Activated CD8-positive, alpha-beta T cell treated with anti-CD3 and anti-CD28 coated beads for 36 hours (primary cell): ENCODE measurements around the gene SASH3. TPM values are rescaled to one million over a fixed set of nuclear protein-coding genes. Genes with fewer than 3 reads are reported as not detected.
"Not testable (repeated sequence)": the region's sequence is repeated elsewhere in the genome, so short reads cannot be mapped to it uniquely, and the experiment has no call there.

Experiments
- ATAC-seq: fragments of 200-7000 bp; cut with Tn5 transposase; one replicate; pipeline ENCODE4 v1.10.0; 2021; ENCODE audit warnings: mild to moderate bottlenecking, moderate library complexity
- CTCF ChIA-PET: fragments of 350-600 bp; sonication (Branson Sonifier 250); formaldehyde crosslinking; loops from one replicate; lab custom pipeline; 2021; ENCODE audit warnings: antibody characterized with exemption; lab: Charles Lee
- POLR2A ChIA-PET: fragments of 350-600 bp; sonication (Branson Sonifier 250); formaldehyde crosslinking; loops from one replicate; lab custom pipeline; 2021; ENCODE audit warnings: antibody characterized with exemption; lab: Charles Lee
- DNase-seq: peaks from one replicate; pipeline ENCODE4 v3.0.0-alpha.2; 2020
- H3K27ac Mint-ChIP-seq: one replicate; pipeline ENCODE4 v1.8.0; 2021; ENCODE audit warnings: mild to moderate bottlenecking, mixed read lengths
- H3K27me3 Mint-ChIP-seq: one replicate; pipeline ENCODE4 v1.8.0; 2021; ENCODE audit warnings: mixed read lengths
- H3K36me3 Mint-ChIP-seq: one replicate; pipeline ENCODE4 v1.8.0; 2021; ENCODE audit warnings: low read depth, mixed read lengths
- H3K4me1 Mint-ChIP-seq: one replicate; pipeline ENCODE4 v1.8.0; 2021; ENCODE audit warnings: low read depth, mixed read lengths
- H3K4me3 Mint-ChIP-seq: one replicate; pipeline ENCODE4 v1.8.0; 2021; ENCODE audit warnings: mild to moderate bottlenecking, moderate library complexity, mixed read lengths
- H3K9me3 Mint-ChIP-seq: one replicate; pipeline ENCODE4 v1.8.0; 2021; ENCODE audit warnings: mixed read lengths
- intact Hi-C: fragments of 100-400 bp; cut with micrococcal nuclease; formaldehyde crosslinking; loops from one replicate; pipeline ENCODE4 v1.10.0; 2022
- total RNA-seq, 2 experiments: library from RNA; stranded (reverse); gene quantifications; one replicate each; pipeline ENCODE4 v1.2.3, GENCODE V29; 2021
- TF ChIP-seq, protein P1 (sequence below): fragments of 200-600 bp; IDR thresholded peaks from one replicate; pipeline ENCODE4 v1.8.0; 2022; ENCODE audit warnings: antibody characterized with exemption, mild to moderate bottlenecking

The SASH3 gene
- total RNA-seq, 2 experiments from 2014 or later, result 117 to 123 TPM

DNA sequence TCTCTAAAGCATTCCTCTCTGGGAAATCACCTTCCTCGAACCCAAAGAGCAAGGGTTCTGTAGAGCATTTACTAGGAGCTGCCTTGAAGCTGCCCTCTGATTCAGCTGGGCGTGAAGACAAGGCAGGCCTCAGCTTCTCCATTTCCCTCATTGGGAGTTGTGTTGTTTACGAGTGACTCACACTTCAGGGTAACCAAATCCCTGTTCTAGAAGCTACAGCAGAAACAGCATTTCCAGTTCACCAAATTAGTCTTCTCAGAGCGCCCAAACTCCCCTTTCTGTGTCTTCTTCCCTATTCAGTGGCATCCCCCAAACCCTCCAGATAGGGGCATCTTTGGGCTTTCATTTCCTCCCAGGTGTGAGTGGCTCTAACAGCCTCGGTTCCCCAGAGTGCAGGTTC lies 41.8 kb upstream of the SASH3 start:
- Mint-ChIP-seq H3K36me3 (no peaks in the 10 kb centered on the region), H3K4me1 (peaks cover 29% of the 10 kb centered on the region), H3K4me3 (no peak overlapping the region), H3K27ac (no peak overlapping the region), H3K9me3 (no peaks in the 10 kb centered on the region), H3K27me3 (no peaks in the 10 kb centered on the region)
- intact Hi-C loops, result no loop called here
- DNase-seq (no peak), ATAC-seq (peak; percentile 25)
- TF ChIP-seq, protein P1, sequence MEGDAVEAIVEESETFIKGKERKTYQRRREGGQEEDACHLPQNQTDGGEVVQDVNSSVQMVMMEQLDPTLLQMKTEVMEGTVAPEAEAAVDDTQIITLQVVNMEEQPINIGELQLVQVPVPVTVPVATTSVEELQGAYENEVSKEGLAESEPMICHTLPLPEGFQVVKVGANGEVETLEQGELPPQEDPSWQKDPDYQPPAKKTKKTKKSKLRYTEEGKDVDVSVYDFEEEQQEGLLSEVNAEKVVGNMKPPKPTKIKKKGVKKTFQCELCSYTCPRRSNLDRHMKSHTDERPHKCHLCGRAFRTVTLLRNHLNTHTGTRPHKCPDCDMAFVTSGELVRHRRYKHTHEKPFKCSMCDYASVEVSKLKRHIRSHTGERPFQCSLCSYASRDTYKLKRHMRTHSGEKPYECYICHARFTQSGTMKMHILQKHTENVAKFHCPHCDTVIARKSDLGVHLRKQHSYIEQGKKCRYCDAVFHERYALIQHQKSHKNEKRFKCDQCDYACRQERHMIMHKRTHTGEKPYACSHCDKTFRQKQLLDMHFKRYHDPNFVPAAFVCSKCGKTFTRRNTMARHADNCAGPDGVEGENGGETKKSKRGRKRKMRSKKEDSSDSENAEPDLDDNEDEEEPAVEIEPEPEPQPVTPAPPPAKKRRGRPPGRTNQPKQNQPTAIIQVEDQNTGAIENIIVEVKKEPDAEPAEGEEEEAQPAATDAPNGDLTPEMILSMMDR, result no peak
- ChIA-PET CTCF (interaction anchor here (0.9 to 6.1 kb wide), 7 partner anchors 11 to 133 kb away, joined by 3 to 35 read pairs (median 4); no protein-coding TSS in a partner anchor), POLR2A (interaction anchor here (1.2 kb wide), 1 partner anchor 21 kb away, joined by 6 read pairs; no protein-coding TSS in a partner anchor)

DNA sequence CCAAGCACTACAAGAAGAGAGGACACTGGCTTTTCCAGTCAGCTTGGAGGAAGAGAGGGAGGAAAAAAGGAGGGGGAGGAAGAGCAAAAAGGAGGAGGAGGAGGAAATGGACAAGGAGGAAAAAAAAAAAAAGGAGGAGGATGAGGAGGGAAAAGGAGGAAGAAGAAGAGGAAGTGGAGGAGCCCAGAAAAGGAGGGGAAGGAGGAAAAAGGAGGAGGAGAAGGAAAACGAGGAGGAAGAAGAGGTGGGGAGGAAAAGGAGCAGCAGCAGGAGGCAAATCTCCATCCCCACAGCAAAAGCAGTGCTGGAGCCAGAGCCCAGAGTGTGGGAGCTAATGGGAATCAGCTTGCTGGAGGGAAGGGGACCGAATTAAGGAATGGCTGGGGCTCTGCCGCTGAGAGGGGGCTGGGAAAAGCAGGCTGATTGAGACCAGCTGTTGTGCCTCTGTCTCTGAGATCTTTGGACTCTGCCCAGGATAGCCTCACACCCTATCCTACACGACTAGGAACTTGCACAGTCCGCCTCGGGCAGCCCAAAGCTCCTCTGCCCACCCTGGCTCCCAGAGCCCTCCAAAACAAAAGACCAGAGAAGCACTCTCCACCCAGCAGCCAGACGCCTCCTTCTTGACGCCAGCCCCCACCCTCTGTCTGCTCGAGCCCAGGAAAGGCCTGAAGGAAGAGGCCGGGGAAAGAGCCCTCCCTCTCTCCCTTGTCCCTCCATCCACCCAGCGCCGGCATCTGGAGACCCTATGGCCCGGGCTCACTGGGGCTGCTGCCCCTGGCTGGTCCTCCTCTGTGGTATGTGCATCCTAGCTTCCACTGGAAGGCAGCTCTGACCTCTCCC lies 41.1 kb upstream of the SASH3 start, which contains the start of gene XPNPEP2:
Gene XPNPEP2 (plus strand): TSS at position 514 of the 843 bp plus-strand sequence. CDS start 235 bp downstream, at position 749.
- Mint-ChIP-seq H3K4me1 (peaks cover 36% of the 10 kb centered on the region), H3K27ac (no peak within 1 kb of the TSS), H3K9me3 (no peaks in the 10 kb centered on the region), H3K36me3 (no peaks in the 10 kb centered on the region), H3K4me3 (no peak within 1 kb of the TSS), H3K27me3 (no peaks in the 10 kb centered on the region)
- no peak for ATAC-seq
- DNase-seq, result no peak
- intact Hi-C loops, result no loop called here
- TF ChIP-seq, protein P1, result no peak
- CTCF ChIA-PET, result interaction anchor here (0.9 to 6.1 kb wide), 4 partner anchors 12 to 84 kb away, joined by 3 to 35 read pairs (median 5); no protein-coding TSS in a partner anchor
- POLR2A ChIA-PET, result interaction anchor here (1.2 kb wide), 1 partner anchor 21 kb away, joined by 6 read pairs; no protein-coding TSS in a partner anchor

DNA sequence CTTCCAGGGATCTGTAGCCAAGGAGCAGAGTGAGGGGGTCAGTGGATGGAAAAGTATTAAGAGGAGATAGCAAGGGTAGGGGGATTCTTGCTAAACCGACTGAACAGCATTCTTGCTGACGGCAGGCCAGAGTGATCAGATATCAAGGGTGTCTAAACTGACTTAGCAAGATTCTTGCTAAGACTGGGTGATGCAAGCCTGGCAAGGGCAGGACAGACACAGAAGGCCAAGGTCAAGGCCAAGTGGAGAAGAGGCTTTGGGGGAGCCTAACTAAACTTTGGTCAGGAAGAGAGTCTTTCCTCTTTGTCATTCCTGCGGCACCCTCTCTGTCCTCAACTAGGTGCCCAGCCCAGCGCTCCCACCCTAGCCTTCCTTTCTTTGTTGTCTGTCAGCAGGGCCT lies 40.2 kb upstream of the SASH3 start:
- no peaks in the 10 kb centered on the region for H3K27me3 Mint-ChIP-seq
- H3K27ac Mint-ChIP-seq, result no peak overlapping the region
- no peak for ATAC-seq
- no peaks in the 10 kb centered on the region for H3K9me3 Mint-ChIP-seq
- ChIA-PET CTCF (interaction anchor here (6.1 kb wide), 1 partner anchor 13 kb away, joined by 35 read pairs; no protein-coding TSS in a partner anchor), POLR2A (no interaction called here)
- no peaks in the 10 kb centered on the region for H3K36me3 Mint-ChIP-seq
- no peak for DNase-seq
- TF ChIP-seq, protein P1, result no peak
- no peak overlapping the region for H3K4me3 Mint-ChIP-seq
- peaks cover 44% of the 10 kb centered on the region for H3K4me1 Mint-ChIP-seq
- intact Hi-C loops, result no loop called here

DNA sequence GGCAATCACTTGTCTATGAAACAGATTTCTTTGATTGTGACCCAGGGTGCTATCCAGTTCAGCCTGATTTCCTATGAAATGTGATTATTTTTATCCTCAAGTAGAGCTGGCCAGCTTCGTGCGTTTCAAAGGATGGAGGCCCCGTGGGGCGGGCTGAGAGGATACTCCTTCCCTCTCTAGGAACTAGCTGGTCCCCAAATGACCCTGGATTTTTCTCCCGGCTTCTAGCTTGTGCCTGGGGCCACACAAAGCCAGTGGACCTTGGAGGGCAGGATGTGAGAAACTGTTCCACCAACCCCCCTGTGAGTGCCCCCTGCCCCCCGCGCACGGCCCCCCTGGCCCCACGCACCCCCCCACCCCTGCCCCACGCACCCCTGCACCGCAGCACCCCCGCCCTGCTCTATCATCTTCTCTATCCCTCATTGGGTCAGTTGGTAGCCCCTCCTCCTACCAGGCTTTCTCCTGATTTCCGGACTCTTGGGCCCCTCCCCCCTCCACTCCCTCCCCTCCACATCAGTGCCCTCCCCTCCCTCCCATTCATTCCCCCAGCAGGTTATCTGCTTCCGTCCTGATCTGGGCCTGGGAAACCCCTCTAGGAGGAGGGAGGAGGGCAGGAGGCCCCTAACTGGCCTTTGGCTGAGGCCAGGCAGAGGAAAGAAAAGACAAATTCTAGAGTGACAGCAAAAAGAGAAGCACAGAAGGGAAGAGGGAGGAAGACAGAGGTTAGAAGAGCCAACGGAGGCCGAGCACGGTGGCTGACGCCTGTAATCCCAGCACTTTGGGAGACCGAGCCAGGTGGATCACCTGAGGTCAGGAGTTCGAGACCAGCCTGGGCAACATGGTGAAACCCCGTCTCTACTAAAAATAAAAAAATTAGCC lies 37.6 kb upstream of the SASH3 start:
- Mint-ChIP-seq H3K36me3 (no peaks in the 10 kb centered on the region), H3K27ac (peak overlapping the region; percentile 76), H3K27me3 (no peaks in the 10 kb centered on the region), H3K9me3 (no peaks in the 10 kb centered on the region), H3K4me3 (no peak overlapping the region), H3K4me1 (peaks cover 47% of the 10 kb centered on the region)
- ChIA-PET CTCF (no interaction called here), POLR2A (no interaction called here)
- no peak for DNase-seq
- TF ChIP-seq, protein P1, result no peak
- ATAC-seq, result peak; percentile 14
- intact Hi-C loops, result no loop called here

DNA sequence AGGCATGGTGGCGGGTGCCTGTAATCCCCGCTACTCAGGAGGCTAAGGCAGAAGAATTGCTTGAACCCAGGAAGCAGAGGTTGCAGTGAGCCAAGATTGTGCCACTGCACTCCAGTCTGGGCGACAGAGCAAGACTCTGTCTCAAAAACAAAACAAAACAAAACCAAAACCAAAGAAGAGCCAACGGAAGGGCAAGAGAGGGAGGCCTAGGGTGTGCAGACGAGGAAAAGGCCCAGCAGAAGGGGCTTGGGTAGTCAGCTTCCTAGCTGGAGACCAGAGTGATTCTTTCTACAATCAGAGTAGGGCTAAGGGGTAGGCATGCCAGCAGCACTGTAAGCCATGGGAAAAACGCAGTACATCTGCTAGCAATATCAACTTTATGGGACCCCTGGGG lies 37.0 kb upstream of the SASH3 start:
- Mint-ChIP-seq H3K27ac (peak overlapping the region; percentile 76), H3K4me1 (peaks cover 46% of the 10 kb centered on the region)
- H3K27me3 Mint-ChIP-seq, H3K9me3 Mint-ChIP-seq, H3K36me3 Mint-ChIP-seq, H3K4me3 Mint-ChIP-seq, CTCF ChIA-PET, DNase-seq, ATAC-seq, intact Hi-C loops: not testable (repeated sequence)
- POLR2A ChIA-PET, result interaction anchor here (1.3 kb wide), 1 partner anchor 55 kb away, joined by 4 read pairs; no protein-coding TSS in a partner anchor
